ENCODE data around the gene PDE2A. TPM values are rescaled to one million over a fixed set of nuclear protein-coding genes. Genes with fewer than 3 reads are reported as not detected.

Gene PDE2A
- polyA plus RNA-seq, 3 donors from 2014 or later: not detected

GRCh38 chr11:72686639-72687220, 12.5 kb upstream of the PDE2A start:
- H3K36me3 Mint-ChIP-seq: peaks cover 0 to 29% (median 5%) of the 10 kb centered on the region in 3 donors

GRCh38 chr11:72685560-72686480, 11.6 kb upstream of the PDE2A start:
- H3K27ac Mint-ChIP-seq: peak overlapping the region; percentile 20 to 84 (median 58)
- no peak overlapping the region for H3K4me3 Mint-ChIP-seq
- DNase-seq: no peak
- H3K27me3 Mint-ChIP-seq (ENCODE audit: low read depth in 3 of 3): peaks cover 2 to 12% (median 11%) of the 10 kb centered on the region in 3 donors
- peaks cover 0 to 24% (median 5%) of the 10 kb centered on the region in 3 donors for H3K36me3 Mint-ChIP-seq
- peaks cover 16 to 29% of the 10 kb centered on the region in 2 donors for H3K4me1 Mint-ChIP-seq
- H3K9me3 Mint-ChIP-seq: no peaks in the 10 kb centered on the region

More at GRCh38 chr11:72686639-72687220, 12.5 kb upstream of the PDE2A start:
- H3K4me3 Mint-ChIP-seq: no peak overlapping the region
- peaks cover 0 to 10% (median 5%) of the 10 kb centered on the region in 3 donors for H3K27me3 Mint-ChIP-seq (ENCODE audit: low read depth in 3 of 3)
- no peak for DNase-seq
- peak overlapping the region; percentile 20 to 84 (median 58) for H3K27ac Mint-ChIP-seq
- H3K9me3 Mint-ChIP-seq: no peaks in the 10 kb centered on the region
- H3K4me1 Mint-ChIP-seq: peaks cover 20 to 31% of the 10 kb centered on the region in 2 donors

DNA sequence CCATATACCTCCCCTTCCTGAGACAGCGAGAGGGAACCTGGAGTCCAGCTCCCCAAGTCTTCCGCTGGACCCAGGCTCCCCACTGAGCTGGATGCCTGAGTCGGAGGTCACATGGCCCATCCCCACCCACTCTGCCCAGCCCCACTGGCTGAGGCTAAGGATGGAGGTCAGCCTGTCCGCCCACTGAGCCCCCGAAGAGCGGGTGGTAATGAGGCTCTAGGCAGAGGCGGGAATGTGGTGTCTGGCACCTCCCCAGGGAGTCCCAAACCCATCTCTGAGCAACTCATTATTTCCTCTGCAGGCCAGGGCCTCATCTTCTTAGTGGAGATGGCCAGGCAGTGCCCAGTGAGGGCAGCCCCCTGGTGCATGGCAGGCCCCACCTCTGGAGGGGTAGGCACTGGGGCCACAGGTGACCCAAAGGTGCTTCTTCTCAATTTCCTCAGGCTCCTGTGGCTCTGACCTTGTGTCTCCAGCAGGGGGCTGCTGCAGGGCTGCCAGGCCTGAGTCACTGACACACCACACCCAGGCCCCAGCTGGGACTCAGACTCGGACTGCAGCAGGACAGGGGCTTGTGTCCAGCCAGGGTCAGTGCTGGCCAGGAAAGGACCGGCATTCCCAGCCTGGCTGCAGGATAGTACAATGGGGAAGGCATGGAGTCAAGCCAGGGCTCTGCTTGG, 10.2 kb upstream of the PDE2A start:
- DNase-seq: peak in 2 of 3 donors; percentile 25 to 39
- peaks cover 6 to 15% (median 13%) of the 10 kb centered on the region in 3 donors for H3K27me3 Mint-ChIP-seq (ENCODE audit: low read depth in 3 of 3)

GRCh38 chr11:72683782-72684200, 9.6 kb upstream of the PDE2A start:
- Mint-ChIP-seq H3K36me3 (peaks cover 0 to 14% (median 0%) of the 10 kb centered on the region in 3 donors), H3K4me1 (peaks cover 11 to 25% of the 10 kb centered on the region in 2 donors), H3K27ac (peak overlapping the region in 4 of 6 donors; percentile 40 to 70 (median 56)), H3K4me3 (no peak overlapping the region), H3K27me3 (ENCODE audit: low read depth in 3 of 3) (peaks cover 6 to 20% (median 13%) of the 10 kb centered on the region in 3 donors), H3K9me3 (no peaks in the 10 kb centered on the region)
- peak; percentile 42 to 57 (median 44) for DNase-seq

More for the DNA sequence above, 10.2 kb upstream of the PDE2A start:
- H3K4me3 Mint-ChIP-seq: no peak overlapping the region
- peaks cover 0 to 14% (median 0%) of the 10 kb centered on the region in 3 donors for H3K36me3 Mint-ChIP-seq
- H3K9me3 Mint-ChIP-seq: no peaks in the 10 kb centered on the region
- H3K27ac Mint-ChIP-seq: peak overlapping the region in 1 of 6 donors; percentile 67
- peaks cover 11 to 25% of the 10 kb centered on the region in 2 donors for H3K4me1 Mint-ChIP-seq

DNA sequence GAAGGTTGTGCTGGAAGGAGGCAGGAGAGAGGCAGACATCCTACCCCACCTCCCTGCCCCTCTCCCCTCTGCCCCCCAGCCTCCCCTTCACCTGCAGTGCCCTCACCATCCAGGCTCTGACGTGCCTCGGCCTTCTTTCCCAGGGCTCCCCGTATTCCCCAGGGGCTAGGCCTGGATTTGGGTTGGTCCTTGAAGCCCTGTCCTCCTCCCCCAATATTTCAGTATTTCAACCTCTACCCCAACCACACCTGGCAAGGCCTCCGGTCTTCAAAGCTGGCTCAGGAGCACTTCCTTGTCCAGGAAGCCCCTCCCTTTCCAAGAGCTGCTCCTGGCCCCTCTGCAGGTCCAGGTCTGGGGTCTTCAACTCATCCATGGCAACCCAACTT, 8.6 kb upstream of the PDE2A start:
- peaks cover 0 to 14% (median 0%) of the 10 kb centered on the region in 3 donors for H3K36me3 Mint-ChIP-seq
- H3K4me3 Mint-ChIP-seq: no peak overlapping the region
- no peak for DNase-seq
- peaks cover 14 to 24% (median 15%) of the 10 kb centered on the region in 3 donors for H3K27me3 Mint-ChIP-seq (ENCODE audit: low read depth in 3 of 3)
- H3K27ac Mint-ChIP-seq: no peak overlapping the region
- H3K4me1 Mint-ChIP-seq: peaks cover 13 to 25% of the 10 kb centered on the region in 2 donors
- H3K9me3 Mint-ChIP-seq: peaks cover 0 to 1% (median 0%) of the 10 kb centered on the region in 6 donors

- Mint-ChIP-seq H3K36me3 (peaks cover 0 to 14% (median 0%) of the 10 kb centered on the region in 3 donors), H3K27ac (peak overlapping the region in 3 of 6 donors; percentile 1 to 67 (median 24)), H3K4me3 (no peak overlapping the region), H3K27me3 (ENCODE audit: low read depth in 3 of 3) (peaks cover 17 to 28% (median 17%) of the 10 kb centered on the region in 3 donors), H3K4me1 (peaks cover 13 to 25% of the 10 kb centered on the region in 2 donors), H3K9me3 (peaks cover 0 to 1% (median 0%) of the 10 kb centered on the region in 6 donors)
- DNase-seq: no peak
Measured at GRCh38 chr11:72682238-72682857, 8.1 kb upstream of the PDE2A start.

GRCh38 chr11:72681226-72682153, 7.3 kb upstream of the PDE2A start:
- Mint-ChIP-seq H3K4me3 (no peak overlapping the region), H3K4me1 (peaks cover 10 to 18% of the 10 kb centered on the region in 2 donors), H3K9me3 (peaks cover 0 to 1% (median 0%) of the 10 kb centered on the region in 6 donors), H3K27me3 (ENCODE audit: low read depth in 3 of 3) (peaks cover 15 to 34% (median 23%) of the 10 kb centered on the region in 3 donors), H3K36me3 (peaks cover 0 to 8% (median 0%) of the 10 kb centered on the region in 3 donors), H3K27ac (peak overlapping the region in 5 of 6 donors; percentile 13 to 77 (median 27))
- DNase-seq: no peak

DNA sequence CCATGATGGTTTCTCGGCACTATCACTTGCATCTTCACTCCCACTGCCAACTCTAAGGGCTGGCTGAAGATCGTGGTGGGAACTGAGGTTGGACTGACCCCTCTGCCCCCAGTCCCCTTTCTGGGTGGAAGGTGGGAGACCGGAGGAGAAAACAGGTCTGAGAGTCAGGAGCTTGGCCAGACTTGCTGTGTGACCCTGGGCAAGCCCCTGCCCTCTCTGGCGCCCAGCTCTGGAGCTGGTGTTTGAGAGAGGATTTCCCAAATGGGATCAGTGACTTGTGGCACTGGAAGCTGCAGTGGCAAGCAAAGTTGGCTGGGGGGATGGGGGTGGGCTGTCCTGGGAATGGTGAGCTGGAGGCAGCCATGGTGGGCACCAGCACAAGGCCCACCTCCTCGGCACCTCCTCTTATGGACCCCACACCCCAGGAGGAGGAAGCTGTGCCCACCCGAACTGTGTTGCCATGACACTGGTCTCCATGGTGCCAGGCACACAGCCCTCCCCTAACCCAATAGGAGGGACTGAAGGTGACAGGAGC, 6.5 kb upstream of the PDE2A start:
- Mint-ChIP-seq H3K27ac (peak overlapping the region in 2 of 6 donors; percentile 23 to 77), H3K4me3 (no peak overlapping the region), H3K9me3 (peaks cover 0 to 1% (median 0%) of the 10 kb centered on the region in 6 donors), H3K4me1 (peaks cover 10 to 13% of the 10 kb centered on the region in 2 donors), H3K27me3 (ENCODE audit: low read depth in 3 of 3) (peaks cover 12 to 37% (median 27%) of the 10 kb centered on the region in 3 donors), H3K36me3 (peaks cover 0 to 3% (median 0%) of the 10 kb centered on the region in 3 donors)
- no peak for DNase-seq

GRCh38 chr11:72679869-72680268, 5.6 kb upstream of the PDE2A start:
- Mint-ChIP-seq H3K4me1 (peaks cover 10 to 13% of the 10 kb centered on the region in 2 donors), H3K36me3 (peaks cover 0 to 3% (median 0%) of the 10 kb centered on the region in 3 donors), H3K9me3 (peaks cover 0 to 1% (median 0%) of the 10 kb centered on the region in 6 donors), H3K27me3 (ENCODE audit: low read depth in 3 of 3) (peaks cover 17 to 41% (median 36%) of the 10 kb centered on the region in 3 donors), H3K27ac (no peak overlapping the region), H3K4me3 (no peak overlapping the region)
- no peak for DNase-seq

GRCh38 chr11:72678524-72678923, 4.3 kb upstream of the PDE2A start:
- DNase-seq: no peak
- peak overlapping the region in 1 of 5 donors; percentile 9 for H3K4me3 Mint-ChIP-seq
- H3K27me3 Mint-ChIP-seq (ENCODE audit: low read depth in 3 of 3): peaks cover 23 to 48% (median 44%) of the 10 kb centered on the region in 3 donors
- H3K27ac Mint-ChIP-seq: no peak overlapping the region
- peaks cover 0 to under 1% (median 0%) of the 10 kb centered on the region in 3 donors for H3K36me3 Mint-ChIP-seq
- peaks cover 7 to 13% of the 10 kb centered on the region in 2 donors for H3K4me1 Mint-ChIP-seq
- peaks cover 0 to 1% (median 0%) of the 10 kb centered on the region in 6 donors for H3K9me3 Mint-ChIP-seq

GRCh38 chr11:72676861-72677341, 2.7 kb upstream of the PDE2A start:
- H3K36me3 Mint-ChIP-seq: no peaks in the 10 kb centered on the region
- peaks cover 31 to 63% (median 54%) of the 10 kb centered on the region in 3 donors for H3K27me3 Mint-ChIP-seq (ENCODE audit: low read depth in 3 of 3)
- H3K27ac Mint-ChIP-seq: no peak overlapping the region
- H3K4me1 Mint-ChIP-seq: peaks cover 6 to 7% of the 10 kb centered on the region in 2 donors
- peak; percentile 60 to 66 (median 61) for DNase-seq
- H3K9me3 Mint-ChIP-seq: peaks cover 0 to 1% (median 0%) of the 10 kb centered on the region in 6 donors
- no peak overlapping the region for H3K4me3 Mint-ChIP-seq

Measured in immature natural killer cell (primary cell).